Measurements from ENCODE around the gene CCDC88C. TPM values are rescaled to one million over a fixed set of nuclear protein-coding genes. Genes with fewer than 3 reads are reported as not detected.

The CCDC88C gene
- total and polyA plus RNA-seq, 12 donors = 2.2 to 8.4 (median 4.9) TPM

DNA sequence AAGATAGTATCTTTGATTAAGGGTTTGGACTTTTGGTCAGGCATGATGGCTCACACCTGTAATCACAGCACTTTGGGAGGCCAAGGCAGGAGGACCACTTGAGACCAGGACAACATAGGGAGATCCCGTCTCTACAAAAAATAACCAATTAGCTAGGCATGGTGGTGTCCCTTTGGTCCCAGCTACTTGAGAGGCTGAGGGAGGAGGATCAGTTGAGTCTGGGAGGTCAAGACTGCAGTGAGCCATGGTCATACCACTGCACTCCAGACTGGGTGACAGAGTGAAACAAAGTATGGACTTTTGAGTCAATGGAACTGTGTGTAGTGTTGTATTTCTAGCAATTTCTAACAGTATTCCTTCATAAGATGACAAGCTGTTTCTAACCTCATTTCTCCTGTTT is 38.7 kb upstream of the CCDC88C start:
- no peak overlapping the region for H3K27ac ChIP-seq
- ATAC-seq (no peak), DNase-seq (no peak)
- H3K9me3 ChIP-seq = no peaks in the 10 kb centered on the region
- TF ChIP-seq, protein P1, sequence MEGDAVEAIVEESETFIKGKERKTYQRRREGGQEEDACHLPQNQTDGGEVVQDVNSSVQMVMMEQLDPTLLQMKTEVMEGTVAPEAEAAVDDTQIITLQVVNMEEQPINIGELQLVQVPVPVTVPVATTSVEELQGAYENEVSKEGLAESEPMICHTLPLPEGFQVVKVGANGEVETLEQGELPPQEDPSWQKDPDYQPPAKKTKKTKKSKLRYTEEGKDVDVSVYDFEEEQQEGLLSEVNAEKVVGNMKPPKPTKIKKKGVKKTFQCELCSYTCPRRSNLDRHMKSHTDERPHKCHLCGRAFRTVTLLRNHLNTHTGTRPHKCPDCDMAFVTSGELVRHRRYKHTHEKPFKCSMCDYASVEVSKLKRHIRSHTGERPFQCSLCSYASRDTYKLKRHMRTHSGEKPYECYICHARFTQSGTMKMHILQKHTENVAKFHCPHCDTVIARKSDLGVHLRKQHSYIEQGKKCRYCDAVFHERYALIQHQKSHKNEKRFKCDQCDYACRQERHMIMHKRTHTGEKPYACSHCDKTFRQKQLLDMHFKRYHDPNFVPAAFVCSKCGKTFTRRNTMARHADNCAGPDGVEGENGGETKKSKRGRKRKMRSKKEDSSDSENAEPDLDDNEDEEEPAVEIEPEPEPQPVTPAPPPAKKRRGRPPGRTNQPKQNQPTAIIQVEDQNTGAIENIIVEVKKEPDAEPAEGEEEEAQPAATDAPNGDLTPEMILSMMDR (IDR thresholded peaks at IDR 0.05) = no peak
- no peaks in the 10 kb centered on the region for H3K27me3 ChIP-seq
- no peak overlapping the region for H3K4me3 ChIP-seq
- WGBS, 2 donors = 94 to 100% methylated on average over 1 of the region's 1 CpG
- peaks cover 0 to 75% (median 45%) of the 10 kb centered on the region in 9 donors for H3K36me3 ChIP-seq
- no peaks in the 10 kb centered on the region for H3K4me1 ChIP-seq
- intact Hi-C loops (cut with DNase I) = no loop called here

DNA sequence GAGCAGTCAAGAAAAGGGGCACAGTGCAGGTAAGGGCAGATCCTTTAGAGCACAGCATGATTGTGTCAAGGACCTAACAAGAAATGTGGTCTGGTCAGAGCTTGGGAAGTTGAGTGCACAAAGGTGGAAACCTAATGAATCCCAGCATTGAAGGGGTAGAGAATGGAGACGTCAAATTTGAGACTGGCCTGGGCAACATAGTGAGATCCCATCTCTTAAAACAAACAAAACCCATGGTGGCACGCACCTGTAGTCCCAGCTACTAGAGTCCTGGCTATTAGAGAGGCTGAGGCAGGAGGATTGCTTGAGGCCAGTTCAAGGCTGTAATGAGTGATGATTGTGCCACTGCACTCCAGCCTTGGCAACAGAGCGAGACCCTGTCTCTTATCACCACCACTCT is 37.0 kb upstream of the CCDC88C start:
- Histone ChIP-seq H3K27ac (no peak overlapping the region), H3K9me3 (no peaks in the 10 kb centered on the region), H3K36me3 (peaks cover 0 to 58% (median 31%) of the 10 kb centered on the region in 9 donors), H3K27me3 (no peaks in the 10 kb centered on the region), H3K4me3 (no peak overlapping the region), H3K4me1 (no peaks in the 10 kb centered on the region)
- TF ChIP-seq, protein P1 (IDR thresholded peaks at IDR 0.05) = no peak
- peak in 2 of 8 donors; percentile 13 to 24 for ATAC-seq
- DNase-seq = no peak
- intact Hi-C loops (cut with DNase I) = no loop called here
- WGBS, 2 donors = 97 to 100% methylated on average over 3 of the region's 3 CpGs

DNA sequence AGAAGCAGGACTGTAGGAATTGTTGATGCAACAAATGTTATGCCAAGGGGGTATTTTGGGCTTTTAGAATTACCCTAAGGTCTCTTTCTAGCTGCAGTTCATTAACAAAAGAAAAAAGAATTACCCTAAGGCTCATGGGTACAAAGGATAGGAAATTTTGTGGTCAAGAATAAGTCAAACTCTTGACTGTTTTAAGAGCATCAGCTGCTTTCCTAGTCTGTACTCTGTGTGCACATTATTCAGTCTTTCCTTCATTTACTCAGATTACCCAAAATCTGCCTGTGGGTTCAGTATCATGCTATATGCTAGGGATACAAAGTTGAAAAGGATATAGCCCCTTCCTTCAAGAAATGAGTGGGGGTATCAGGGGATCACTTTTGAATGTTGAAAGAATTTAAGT is 36.5 kb upstream of the CCDC88C start:
- H3K4me1 ChIP-seq = no peaks in the 10 kb centered on the region
- ATAC-seq (no peak), DNase-seq (no peak)
- no peaks in the 10 kb centered on the region for H3K9me3 ChIP-seq
- TF ChIP-seq, protein P1 (IDR thresholded peaks at IDR 0.05) = no peak
- no peaks in the 10 kb centered on the region for H3K27me3 ChIP-seq
- no peak overlapping the region for H3K27ac ChIP-seq
- intact Hi-C loops (cut with DNase I) = no loop called here
- H3K4me3 ChIP-seq = no peak overlapping the region
- H3K36me3 ChIP-seq = peaks cover 0 to 53% (median 27%) of the 10 kb centered on the region in 9 donors

DNA sequence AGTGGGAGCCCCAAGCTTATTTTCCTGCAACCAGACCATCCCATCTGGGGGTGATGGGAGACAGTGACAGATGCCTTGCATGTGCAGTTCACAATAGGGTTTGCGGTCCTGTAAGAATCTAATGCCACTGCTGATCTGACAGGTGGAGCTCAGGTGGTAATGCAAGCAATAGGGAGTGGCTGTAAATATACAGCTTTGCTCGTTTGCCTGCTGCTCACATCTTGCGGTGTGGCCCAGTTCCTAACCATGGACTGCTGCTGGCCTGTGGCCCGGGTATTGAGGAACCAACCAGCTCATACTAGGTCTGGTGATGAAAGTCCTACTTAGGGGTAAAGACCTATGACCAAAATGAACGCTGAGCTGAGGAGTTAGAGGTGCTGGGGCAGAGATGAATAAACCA is 36.1 kb upstream of the CCDC88C start:
- Histone ChIP-seq H3K4me3 (no peak overlapping the region), H3K4me1 (no peaks in the 10 kb centered on the region), H3K36me3 (peaks cover 0 to 49% (median 23%) of the 10 kb centered on the region in 9 donors), H3K9me3 (no peaks in the 10 kb centered on the region), H3K27ac (no peak overlapping the region), H3K27me3 (no peaks in the 10 kb centered on the region)
- ATAC-seq (no peak), DNase-seq (no peak)
- TF ChIP-seq, protein P1 (IDR thresholded peaks at IDR 0.05) = no peak
- 87 to 88% methylated on average over 5 of the region's 5 CpGs for WGBS, 2 donors
- intact Hi-C loops (cut with DNase I) = no loop called here

All from heart right ventricle (tissue), 16 donors.